ENCODE data around the gene MRPL21. TPM values are rescaled to one million over a fixed set of nuclear protein-coding genes. Genes with fewer than 3 reads are reported as not detected.
A peak's percentile ranks its signal among the peaks of the same experiment; 100 is the strongest.

Gene MRPL21
- total and polyA plus RNA-seq, 2 of the 13 experiments (the other 11 are each of a cell fraction or from before 2014, with no cell fraction given) = 61.5 to 100 TPM

DNA sequence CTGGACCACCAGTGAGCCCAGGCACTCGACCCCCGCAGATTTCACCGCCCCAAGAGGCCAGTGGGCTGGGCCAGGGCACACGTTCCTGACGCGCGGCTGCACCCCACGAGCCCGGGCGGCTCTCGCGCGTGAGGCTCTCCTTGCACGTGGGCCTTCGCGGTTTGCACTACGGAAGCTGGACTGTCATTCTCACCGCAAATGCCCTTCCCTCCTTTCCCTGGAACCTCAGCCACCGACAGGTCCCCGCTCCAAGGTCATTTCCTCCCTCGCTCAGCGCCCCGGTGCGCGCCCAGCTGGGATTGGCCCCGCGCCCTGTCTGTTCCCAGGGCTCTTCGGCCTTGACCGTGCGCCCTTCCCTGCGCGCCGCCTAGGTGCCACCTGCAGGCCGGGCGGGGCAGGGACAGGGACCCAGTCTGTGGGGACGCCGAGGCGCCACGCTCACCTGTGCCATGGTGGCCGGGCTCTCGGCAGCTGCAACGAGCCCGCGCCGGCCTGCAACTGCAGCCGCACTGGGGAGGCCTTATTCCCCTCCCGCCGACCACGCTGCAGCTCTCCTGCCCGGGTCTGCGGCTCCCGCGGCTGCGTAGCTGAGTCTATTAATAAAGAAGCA lies 59.8 kb downstream of the MRPL21 start (continued):
- TF ChIP-seq, protein P1, sequence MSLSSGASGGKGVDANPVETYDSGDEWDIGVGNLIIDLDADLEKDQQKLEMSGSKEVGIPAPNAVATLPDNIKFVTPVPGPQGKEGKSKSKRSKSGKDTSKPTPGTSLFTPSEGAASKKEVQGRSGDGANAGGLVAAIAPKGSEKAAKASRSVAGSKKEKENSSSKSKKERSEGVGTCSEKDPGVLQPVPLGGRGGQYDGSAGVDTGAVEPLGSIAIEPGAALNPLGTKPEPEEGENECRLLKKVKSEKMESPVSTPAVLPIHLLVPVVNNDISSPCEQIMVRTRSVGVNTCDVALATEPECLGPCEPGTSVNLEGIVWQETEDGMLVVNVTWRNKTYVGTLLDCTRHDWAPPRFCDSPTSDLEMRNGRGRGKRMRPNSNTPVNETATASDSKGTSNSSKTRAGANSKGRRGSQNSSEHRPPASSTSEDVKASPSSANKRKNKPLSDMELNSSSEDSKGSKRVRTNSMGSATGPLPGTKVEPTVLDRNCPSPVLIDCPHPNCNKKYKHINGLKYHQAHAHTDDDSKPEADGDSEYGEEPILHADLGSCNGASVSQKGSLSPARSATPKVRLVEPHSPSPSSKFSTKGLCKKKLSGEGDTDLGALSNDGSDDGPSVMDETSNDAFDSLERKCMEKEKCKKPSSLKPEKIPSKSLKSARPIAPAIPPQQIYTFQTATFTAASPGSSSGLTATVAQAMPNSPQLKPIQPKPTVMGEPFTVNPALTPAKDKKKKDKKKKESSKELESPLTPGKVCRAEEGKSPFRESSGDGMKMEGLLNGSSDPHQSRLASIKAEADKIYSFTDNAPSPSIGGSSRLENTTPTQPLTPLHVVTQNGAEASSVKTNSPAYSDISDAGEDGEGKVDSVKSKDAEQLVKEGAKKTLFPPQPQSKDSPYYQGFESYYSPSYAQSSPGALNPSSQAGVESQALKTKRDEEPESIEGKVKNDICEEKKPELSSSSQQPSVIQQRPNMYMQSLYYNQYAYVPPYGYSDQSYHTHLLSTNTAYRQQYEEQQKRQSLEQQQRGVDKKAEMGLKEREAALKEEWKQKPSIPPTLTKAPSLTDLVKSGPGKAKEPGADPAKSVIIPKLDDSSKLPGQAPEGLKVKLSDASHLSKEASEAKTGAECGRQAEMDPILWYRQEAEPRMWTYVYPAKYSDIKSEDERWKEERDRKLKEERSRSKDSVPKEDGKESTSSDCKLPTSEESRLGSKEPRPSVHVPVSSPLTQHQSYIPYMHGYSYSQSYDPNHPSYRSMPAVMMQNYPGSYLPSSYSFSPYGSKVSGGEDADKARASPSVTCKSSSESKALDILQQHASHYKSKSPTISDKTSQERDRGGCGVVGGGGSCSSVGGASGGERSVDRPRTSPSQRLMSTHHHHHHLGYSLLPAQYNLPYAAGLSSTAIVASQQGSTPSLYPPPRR (CRISPR knock-in tag; IDR thresholded peaks at IDR 0.05; ENCODE audit: borderline replicate concordance) = peak; percentile 85
- TF ChIP-seq PATZ1 (CRISPR knock-in tag; IDR thresholded peaks at IDR 0.05) (peak; percentile 64), PAXIP1 (CRISPR knock-in tag; conservative IDR thresholded peaks at IDR 0.05) (peak; percentile 78), FOSL2 (CRISPR knock-in tag; IDR thresholded peaks at IDR 0.05) (peak; percentile 73), SOX5 (CRISPR knock-in tag; IDR thresholded peaks at IDR 0.05; ENCODE audit: borderline replicate concordance) (peak; percentile 79), ZNF225 (CRISPR knock-in tag; IDR thresholded peaks at IDR 0.05) (peak; percentile 75), TFDP1 (CRISPR knock-in tag; IDR thresholded peaks at IDR 0.05; ENCODE audit: borderline replicate concordance) (peak; percentile 92), KAT7 (CRISPR knock-in tag; IDR thresholded peaks at IDR 0.05; ENCODE audit: borderline replicate concordance) (peak; percentile 77; the same call in 1 of the 2 replicates), BATF2 (CRISPR knock-in tag; IDR thresholded peaks at IDR 0.05) (peak; percentile 53; the same call in 1 of the 2 replicates), CBX1 (IDR thresholded peaks at IDR 0.05; ENCODE audit: low read depth) (peak; percentile 80), PAF1 (CRISPR knock-in tag; IDR thresholded peaks at IDR 0.05) (no peak)

Measured in HepG2 (cell line).